HG03025 (cell line): Measurements from ENCODE around the gene SLC25A42.
"Not testable (repeated sequence)": the region's sequence is repeated elsewhere in the genome, so short reads cannot be mapped to it uniquely, and the experiment has no call there.

Experiments
- ATAC-seq: cut with Tn5 transposase; IDR thresholded peaks from one replicate; pipeline ENCODE4 v1.9.1; 2021; ENCODE audit warnings: mild to moderate bottlenecking, moderate library complexity; ENCODE audit not compliant: unreplicated experiment, low FRiP score

SLC25A42 gene

GRCh38 chr19:19101540-19101939, 37.7 kb downstream of the SLC25A42 start:
- ATAC-seq = no peak

GRCh38 chr19:19102566-19102965, 38.8 kb downstream of the SLC25A42 start:
- not testable (repeated sequence) for ATAC-seq

DNA sequence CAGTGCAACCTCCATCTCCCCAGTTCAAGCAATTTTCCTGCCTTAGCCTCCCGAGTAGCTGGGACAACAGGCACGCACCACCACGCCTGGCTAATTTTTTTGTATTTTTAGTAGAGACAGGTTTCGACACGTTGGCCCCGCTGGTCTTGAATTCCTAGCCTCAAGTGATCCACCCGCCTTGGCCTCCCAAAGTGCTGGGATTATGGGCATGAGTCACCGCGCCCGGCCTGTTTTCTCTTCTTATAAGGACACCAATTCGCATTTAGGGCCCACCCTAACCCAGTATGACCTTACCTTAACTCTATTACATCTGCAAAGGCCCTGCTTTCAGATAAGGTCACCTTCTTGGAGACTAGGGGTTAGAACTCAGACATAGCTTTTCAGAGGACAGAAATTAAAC, 39.4 kb downstream of the SLC25A42 start:
- ATAC-seq = no peak

DNA sequence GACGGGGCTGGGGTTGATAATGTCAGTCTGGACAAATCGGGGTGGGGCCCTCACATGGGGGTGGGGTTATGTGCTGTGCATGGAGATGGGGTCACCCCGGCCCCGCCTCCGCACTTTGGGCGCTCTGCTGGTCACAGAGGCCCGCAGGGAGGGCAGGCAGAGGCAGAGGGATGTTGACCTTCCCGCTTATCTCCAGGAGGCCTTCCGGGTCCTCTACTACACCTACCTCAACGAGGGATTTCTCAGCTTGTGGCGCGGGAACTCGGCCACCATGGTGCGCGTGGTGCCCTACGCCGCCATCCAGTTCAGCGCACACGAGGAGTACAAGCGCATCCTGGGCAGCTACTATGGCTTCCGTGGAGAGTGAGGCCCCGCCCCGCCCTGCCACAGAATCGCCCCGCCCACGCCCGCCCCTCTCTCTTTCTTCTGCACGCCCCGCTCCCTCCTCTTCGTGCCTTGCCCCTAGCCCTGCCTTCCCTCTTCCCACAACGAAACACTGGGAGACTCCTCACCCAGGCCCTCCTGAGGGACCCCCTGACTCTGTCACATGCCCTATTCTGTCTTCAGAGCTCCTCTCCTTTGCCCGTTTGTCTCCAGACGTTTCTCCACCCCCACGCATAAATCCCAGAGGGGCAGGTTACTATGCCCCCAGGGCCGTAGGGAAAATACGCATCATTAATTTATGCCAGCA, 41.7 kb downstream of the SLC25A42 start:
- ATAC-seq = no peak

DNA sequence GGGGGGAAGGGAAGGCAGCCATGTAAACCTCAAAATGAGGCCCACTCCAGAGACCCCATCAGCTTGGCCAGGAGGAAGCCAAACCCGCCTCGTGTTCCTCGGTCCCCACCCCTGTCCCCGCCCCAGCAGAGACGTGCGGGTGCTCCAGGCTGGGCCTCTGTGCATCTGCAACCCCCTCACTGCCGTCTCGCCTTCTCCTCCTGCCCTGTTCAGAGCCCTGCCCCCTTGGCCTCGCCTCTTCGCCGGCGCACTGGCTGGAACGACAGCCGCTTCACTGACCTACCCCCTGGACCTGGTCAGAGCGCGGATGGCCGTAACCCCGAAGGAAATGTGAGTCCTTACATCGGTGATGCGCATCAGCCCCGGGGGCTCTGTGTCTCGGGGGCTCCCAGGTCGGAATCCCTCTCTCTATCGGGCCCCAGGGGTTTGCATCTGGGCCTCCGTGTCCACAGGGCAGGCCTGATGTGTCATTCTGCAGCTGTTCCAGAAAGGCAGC, 42.3 kb downstream of the SLC25A42 start:
- no peak for ATAC-seq

DNA sequence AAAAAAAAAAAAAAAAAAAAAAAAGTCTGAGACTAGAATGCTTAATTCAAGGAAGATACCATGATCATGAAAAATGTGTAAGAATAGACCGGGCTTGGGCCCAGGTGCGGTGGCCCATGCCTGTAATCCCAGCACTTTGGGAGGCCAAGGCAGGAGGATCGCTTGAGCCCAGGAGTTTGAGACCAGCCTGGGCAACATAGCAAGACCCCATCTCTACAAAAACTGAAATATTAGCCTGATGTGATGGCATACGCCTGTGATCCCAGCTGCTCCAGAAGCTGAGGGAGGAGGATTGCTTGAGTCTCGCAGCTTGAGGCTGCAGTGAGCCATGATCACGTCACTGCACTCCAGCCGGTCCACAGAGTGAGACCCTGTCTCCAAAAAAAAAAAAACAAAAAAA, 43.1 kb downstream of the SLC25A42 start:
- ATAC-seq = not testable (repeated sequence)

- no peak for ATAC-seq
Measured at GRCh38 chr19:19107654-19108053, 43.9 kb downstream of the SLC25A42 start.

DNA sequence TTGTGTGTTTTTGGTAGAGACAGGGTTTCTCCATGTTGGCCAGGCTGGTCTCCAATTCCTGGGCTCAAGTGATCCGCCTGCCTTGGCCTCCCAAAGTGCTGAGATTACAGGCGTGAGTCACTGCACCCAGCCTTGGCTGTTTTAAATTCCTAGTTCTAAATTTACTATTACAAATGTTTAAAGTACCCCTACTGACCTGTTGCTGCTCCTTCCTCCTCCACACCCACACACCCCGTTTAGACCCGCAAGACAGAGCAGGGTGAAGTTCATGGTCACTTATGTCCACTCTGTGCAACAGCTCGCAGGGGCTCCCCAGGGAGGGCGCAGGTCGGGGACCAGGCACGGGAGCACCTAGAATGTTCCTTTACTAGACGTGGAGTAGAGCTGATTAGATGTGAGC, 45.8 kb downstream of the SLC25A42 start:
- ATAC-seq = no peak

- no peak for ATAC-seq
Measured at GRCh38 chr19:19110410-19111135, 46.8 kb downstream of the SLC25A42 start.

DNA sequence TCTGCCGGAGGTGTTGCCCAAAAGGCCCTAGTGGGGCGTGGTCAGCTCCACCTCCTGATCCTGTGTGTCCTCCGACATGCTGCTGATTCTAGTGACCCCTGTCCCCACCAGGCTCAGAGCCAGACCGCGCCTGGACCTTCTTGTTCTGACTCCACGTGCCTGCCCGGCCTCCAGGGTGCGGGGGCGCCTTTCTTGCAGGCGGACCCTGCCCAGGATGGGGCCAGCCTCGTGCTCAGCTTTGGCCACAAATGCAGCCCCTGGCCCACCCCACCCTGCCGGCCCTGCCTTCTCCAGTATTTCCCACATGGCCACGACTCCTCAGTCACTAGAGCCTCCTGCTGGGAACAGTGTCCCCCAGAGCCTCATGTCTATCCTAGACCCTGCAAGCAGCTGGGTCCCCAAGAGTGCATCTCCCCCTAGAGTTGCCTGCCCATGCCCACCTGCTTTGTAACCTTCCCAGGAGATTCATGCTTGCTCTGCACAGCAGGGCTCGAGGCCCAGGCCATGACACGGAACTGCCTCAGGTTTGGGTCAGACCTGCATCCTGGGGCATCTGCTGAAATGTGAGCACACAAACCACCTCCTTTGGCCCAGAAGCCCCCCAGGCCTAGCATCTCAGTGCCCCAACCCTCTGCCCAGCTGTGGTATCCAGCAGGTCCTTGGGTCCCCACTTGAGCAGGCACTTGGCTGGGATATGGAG, 47.5 kb downstream of the SLC25A42 start:
- no peak for ATAC-seq

- no peak for ATAC-seq
Measured at GRCh38 chr19:19111967-19112580, 48.3 kb downstream of the SLC25A42 start.

DNA sequence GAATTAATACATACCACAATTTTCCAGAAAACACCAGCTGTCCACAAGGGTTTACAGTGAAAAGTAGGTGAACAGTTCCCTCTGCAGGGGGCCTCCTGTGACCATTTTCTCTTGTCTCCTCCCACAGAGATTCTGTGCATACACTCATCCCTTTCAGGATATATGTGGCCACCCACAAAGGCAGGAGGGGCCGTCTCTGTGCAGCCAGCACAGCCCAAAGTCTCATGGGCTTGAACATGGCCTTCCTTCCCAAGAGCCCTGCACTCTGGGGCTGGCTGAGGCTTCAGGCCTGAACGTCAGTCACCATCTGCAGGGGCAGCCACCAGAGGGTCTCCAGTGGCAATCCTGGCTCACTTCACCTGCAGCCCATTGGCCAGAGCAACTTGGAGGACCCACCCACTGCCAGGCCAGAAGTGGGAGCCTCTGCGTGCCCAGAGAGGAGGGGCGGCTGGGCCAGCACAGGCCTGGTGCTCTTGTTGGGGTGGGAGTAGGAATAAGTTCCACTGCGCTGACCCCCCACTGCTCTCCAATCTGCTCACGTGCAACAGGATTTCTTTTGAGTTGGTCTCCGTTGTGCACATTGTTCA, 49.3 kb downstream of the SLC25A42 start:
- ATAC-seq = no peak

DNA sequence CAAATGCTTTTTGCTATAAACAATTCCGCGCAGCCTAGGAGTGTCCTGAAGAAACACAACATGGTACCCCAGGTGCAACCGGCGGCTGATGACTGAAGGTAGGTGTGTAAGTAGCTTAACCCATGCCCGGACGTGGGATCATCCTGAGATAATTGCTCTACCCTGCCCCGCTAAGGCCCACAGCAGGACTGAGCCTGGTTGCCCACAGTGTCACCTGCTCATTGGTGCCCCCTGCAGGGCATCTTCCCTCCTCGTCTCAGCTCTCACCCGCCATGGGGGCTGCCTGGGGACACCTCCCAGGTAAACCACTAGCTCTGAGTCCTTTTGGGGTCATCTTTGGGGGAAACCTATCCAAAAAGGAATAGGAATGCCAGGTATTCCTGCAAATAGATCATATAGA, 52.2 kb downstream of the SLC25A42 start:
- no peak for ATAC-seq

- ATAC-seq = no peak
Measured at GRCh38 chr19:19119325-19120237, 55.8 kb downstream of the SLC25A42 start.

DNA sequence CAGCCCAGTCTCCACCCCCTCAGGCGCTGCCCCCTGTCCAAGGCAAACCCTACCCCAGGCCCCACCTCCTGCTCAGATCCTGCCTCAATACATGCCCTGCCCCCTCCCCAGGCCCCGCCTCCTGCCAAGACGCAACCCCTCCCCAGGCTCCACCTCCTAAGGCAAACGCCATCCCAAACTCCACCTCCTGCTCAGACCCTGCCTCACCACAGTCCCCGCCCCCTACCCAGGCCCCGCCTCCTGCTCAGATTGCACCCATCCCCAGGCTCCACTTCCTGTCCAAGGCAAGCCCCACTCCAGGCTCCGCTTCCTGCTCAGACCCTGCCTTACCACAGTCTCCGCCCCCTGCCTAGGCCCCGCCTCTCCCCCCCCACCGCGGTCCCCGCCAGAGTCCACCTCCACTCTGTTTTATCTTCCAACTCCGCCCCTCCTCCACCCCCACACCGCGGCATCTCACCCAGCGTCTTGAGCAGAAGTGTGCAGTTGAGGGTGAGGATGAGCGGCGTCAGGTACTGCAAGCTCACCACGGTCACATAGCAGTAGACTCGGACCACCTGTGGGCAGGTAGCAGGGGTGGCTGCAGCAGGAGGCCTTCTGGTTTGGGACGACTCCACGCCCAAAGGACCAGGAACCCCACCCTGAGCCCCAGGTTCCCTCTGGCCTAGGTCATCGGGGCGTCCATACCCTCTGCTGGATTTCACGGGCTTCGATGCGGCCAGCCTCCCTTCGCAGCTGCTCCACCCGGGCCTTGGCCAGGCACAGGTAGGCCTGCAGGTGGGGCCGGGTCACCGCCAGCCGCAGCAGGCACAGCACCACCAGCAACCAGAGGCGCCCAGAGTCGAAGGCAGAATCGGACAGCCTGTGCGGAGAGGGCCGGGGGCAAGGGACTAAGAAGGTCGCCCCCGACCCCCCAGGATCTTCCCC, 56.8 kb downstream of the SLC25A42 start:
- no peak for ATAC-seq

- no peak for ATAC-seq
Measured at GRCh38 chr19:19121371-19121770, 57.6 kb downstream of the SLC25A42 start.

GRCh38 chr19:19122902-19123301, 59.1 kb downstream of the SLC25A42 start:
- ATAC-seq = no peak

GRCh38 chr19:19123386-19123785, 59.6 kb downstream of the SLC25A42 start:
- no peak for ATAC-seq
